Activated naive CD4-positive, alpha-beta T cell treated with anti-CD3 and anti-CD28 coated beads, Interleukin-2, amount 50 U/mL, for 72 hours (primary cell): ENCODE results near the gene OXNAD1. TPM values are rescaled to one million over a fixed set of nuclear protein-coding genes. Genes with fewer than 3 reads are reported as not detected.

Experiments used
- ATAC-seq, 2 donors: fragments of 150-1000 bp; cut with Tn5 transposase; 2 replicates each; pipeline ENCODE4 v1.10.0; 2021; ENCODE audit warnings: mild to moderate bottlenecking in 2 of 2, moderate library complexity in 2 of 2
- DNase-seq, 2 donors: peaks; one replicate each; pipeline ENCODE4 v3.0.0; 2021 to 2022; ENCODE audit warnings: low spot score in 2 of 2
- H3K27ac Mint-ChIP-seq, 2 donors: one replicate each; pipeline ENCODE4 v1.8.0; 2022; ENCODE audit warnings: mild to moderate bottlenecking in 2 of 2, mixed read lengths in 2 of 2
- H3K36me3 Mint-ChIP-seq, 2 donors: one replicate each; pipeline ENCODE4 v1.8.0; 2022; ENCODE audit warnings: mixed read lengths in 2 of 2
- H3K9me3 Mint-ChIP-seq, 2 donors: one replicate each; pipeline ENCODE4 v1.8.0; 2022; ENCODE audit warnings: mixed read lengths in 2 of 2
- total RNA-seq, 2 donors: library from RNA; stranded (reverse); gene quantifications; one replicate each; pipeline ENCODE4 v1.2.3, GENCODE V29; 2022

The OXNAD1 gene
- total RNA-seq, 2 donors from 2014 or later, result 47.7 to 53.9 TPM

DNA sequence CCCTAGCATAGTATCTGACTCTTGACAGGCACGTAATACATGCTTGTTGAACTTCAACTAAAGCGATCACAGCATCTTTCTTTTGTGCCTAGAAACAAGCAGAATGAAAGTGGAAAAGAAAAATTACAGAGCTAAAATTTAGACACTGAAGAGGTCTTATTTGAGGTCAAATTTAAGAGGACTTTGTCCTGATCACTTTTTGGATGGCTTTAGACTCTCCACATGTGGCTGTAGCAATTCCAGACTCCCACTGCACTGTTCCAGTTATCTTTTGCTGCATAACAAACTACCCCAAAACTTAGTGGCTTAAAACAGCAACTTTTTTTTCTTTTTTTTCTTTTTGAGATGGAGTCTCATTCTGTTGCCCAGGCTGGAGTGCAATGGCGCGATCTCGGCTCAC lies 23.8 kb upstream of the OXNAD1 start:
- ATAC-seq, result no peak
- Mint-ChIP-seq H3K27ac (peak overlapping the region in 1 of 2 donors; percentile 15), H3K36me3 (no peaks in the 10 kb centered on the region), H3K9me3 (no peaks in the 10 kb centered on the region)
- no peak for DNase-seq

DNA sequence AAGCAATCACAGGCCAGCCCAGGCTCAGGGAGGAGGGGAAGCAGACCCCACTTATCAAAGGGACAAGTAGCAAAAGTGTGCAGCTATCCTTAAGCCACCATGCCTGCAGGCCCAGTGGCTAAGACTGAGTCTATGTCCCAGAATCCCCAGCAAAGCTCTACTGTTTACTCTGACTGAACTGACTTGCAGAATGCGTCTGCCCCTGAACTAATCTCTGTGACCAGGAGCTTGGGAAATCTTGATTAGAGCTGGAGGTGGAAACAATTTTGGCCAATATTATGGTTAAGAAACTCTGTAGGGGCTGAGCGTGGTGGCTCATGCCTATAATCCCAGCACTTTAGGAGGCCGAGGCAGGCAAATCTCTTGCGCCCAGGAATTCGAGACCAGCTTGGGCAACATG lies 22.8 kb upstream of the OXNAD1 start:
- DNase-seq, result no peak
- Mint-ChIP-seq H3K9me3 (no peaks in the 10 kb centered on the region), H3K27ac (no peak overlapping the region), H3K36me3 (no peaks in the 10 kb centered on the region)
- no peak for ATAC-seq

DNA sequence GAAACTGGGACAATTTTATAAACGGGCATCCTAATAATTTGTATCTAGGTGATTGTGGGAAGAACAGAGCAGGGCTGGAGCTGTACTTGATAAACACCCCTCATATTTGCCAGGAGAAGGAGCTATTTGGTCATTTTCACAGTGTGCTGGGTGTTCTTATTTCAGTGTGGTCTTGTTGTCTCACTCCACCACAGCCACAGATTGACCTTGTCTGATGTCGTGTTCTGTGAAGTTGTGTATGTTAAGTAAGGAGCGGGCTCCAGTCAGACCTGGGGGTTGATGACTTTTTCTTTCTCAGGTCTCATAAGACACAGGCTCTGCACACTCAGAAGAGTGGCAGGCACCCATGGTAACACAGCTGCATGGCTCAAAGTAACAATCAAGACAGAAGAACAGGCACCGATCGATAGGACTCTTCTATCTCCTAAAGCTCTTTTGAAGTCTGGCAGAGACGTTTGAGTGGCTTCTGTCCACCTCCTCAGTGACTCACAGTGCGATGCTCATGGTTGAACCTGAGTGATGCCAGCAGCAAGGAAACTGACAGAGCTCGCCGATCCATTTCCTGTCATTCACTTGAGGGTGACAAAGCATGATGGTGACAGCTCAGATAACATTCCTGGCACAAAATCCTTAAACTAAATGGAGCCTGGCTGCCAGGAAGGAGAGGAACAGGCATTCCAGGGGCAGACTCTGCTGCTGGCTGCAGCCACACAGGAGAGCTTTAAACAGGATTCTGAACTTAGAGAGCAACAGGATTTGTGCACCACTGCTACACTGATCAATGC lies 21.1 kb upstream of the OXNAD1 start:
- DNase-seq (no peak), ATAC-seq (peak; percentile 39 to 67)
- Mint-ChIP-seq H3K36me3 (no peaks in the 10 kb centered on the region), H3K9me3 (no peaks in the 10 kb centered on the region), H3K27ac (peak overlapping the region in 1 of 2 donors; percentile 39)

DNA sequence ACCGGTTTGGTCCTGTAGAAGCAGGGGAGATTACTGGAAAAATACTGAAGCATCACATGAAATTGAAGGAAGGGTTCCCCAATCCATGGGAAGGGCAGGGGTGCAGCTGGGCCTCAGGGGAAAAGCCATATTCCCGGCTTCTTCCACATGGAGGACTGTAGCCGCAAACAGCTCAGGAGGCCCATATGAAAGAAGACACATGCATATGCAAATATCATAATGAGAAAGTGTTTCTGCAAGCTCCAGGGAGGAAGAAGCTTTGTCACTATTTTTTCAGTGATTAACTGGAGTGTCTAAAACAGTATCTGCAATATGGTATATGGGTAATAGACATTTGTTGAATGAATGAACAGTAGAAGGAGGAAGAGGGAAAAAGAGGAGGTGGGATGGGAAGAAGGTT lies 19.4 kb upstream of the OXNAD1 start:
- Mint-ChIP-seq H3K27ac (no peak overlapping the region), H3K36me3 (no peaks in the 10 kb centered on the region), H3K9me3 (no peaks in the 10 kb centered on the region)
- ATAC-seq (no peak), DNase-seq (no peak)

DNA sequence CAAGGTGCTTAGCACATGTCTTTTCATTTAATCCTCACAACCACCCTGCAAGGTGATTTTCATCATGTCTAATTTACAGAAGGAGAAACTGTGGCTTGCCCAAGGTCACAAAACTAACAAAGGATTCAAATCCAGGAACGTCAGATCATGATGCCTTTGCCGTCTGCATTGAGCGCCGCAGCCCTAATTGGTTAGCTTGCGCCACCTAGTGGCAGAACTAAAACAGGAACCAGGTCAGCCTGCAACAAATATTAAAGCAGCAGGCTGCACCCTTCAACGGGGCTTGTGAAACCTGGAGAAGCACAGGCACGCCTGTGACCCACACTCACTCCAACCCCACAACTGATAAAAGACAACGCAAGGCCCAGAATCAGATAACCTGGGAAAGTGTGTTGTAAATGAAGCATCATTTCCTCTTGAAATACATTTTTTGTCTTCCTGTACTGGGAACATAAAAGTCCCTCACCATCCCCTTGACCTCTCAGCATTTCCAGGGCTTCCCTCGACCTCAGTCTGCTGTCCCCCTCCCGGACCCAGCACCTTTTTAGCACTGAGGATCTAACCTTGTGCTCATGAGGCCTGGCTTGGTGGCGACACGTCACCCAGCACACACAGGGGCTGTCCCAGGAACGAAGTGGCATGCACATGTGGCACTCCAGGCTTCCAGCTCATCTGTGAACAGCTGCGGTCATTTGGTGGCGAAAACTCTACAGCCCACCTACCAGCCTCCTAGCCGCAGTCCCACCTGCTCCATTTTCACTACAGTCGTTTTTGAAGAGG lies 17.5 kb upstream of the OXNAD1 start:
- Mint-ChIP-seq H3K27ac (no peak overlapping the region), H3K36me3 (no peaks in the 10 kb centered on the region), H3K9me3 (no peaks in the 10 kb centered on the region)
- ATAC-seq (peak; percentile 79 to 83), DNase-seq (peak; percentile 68 to 87)

DNA sequence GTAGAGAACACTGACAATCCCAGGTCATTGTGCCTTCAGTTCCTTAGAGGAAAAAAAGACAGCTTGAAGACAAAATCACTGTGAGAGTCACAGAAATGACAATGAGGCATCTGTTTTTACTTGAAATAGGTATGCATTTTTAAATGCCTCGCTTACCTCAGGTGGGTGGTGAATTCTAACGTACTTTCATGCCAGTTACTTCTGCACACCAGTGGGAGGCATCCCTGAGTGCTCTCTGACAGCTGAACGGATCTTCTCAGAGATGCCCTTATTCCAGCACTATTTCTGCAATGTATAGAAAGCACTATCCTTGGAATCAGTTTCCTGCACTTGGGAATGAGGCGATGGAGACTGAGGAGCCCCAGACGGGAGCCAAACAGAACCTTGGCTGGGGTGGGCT lies 16.5 kb upstream of the OXNAD1 start:
- ATAC-seq (no peak), DNase-seq (no peak)
- no peaks in the 10 kb centered on the region for H3K9me3 Mint-ChIP-seq
- H3K27ac Mint-ChIP-seq, result no peak overlapping the region
- H3K36me3 Mint-ChIP-seq, result no peaks in the 10 kb centered on the region

DNA sequence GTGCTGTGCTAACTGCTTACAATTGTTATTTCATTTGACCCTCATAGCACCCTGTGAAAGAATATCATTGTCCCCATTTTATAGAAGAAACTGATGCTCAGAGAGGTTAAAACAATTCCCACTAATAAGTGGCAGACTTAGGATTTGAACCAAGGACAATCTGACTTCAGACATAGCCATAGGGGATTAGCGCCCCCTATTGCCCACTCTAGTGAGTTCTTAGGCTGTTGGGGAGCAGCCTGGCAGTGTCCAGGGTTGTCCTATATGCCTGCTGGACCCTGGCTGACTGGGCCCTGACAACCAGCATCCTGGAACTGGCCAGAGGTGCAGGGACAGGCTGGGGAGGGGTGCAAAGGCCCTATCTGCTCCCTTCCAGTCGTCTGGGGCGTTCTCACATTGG lies 15.7 kb upstream of the OXNAD1 start:
- H3K27ac Mint-ChIP-seq, result no peak overlapping the region
- no peaks in the 10 kb centered on the region for H3K36me3 Mint-ChIP-seq
- ATAC-seq (peak in 1 of 2 donors; percentile 46), DNase-seq (peak in 1 of 2 donors; percentile 50)
- no peaks in the 10 kb centered on the region for H3K9me3 Mint-ChIP-seq

DNA sequence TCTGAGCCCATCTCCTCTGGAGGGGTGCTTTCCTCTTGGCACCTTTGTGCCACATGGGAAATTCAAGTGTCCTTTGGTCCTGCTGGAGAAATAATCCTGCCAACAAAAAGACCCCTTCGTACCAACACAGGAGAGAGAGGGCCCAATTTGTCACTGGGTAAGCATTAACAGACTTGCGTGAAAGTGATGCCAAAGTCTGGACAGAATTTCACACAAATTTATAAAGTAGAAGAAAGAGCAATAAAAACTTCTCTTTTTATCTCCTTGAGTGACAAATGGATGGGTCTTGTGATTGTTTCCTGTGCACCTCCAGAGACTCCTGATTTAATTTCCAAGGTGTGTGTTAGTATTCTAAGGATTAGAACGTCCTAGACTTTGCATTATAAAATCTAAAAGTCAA lies 15.1 kb upstream of the OXNAD1 start:
- Mint-ChIP-seq H3K27ac (no peak overlapping the region), H3K36me3 (no peaks in the 10 kb centered on the region), H3K9me3 (no peaks in the 10 kb centered on the region)
- no peak for ATAC-seq
- DNase-seq, result no peak

DNA sequence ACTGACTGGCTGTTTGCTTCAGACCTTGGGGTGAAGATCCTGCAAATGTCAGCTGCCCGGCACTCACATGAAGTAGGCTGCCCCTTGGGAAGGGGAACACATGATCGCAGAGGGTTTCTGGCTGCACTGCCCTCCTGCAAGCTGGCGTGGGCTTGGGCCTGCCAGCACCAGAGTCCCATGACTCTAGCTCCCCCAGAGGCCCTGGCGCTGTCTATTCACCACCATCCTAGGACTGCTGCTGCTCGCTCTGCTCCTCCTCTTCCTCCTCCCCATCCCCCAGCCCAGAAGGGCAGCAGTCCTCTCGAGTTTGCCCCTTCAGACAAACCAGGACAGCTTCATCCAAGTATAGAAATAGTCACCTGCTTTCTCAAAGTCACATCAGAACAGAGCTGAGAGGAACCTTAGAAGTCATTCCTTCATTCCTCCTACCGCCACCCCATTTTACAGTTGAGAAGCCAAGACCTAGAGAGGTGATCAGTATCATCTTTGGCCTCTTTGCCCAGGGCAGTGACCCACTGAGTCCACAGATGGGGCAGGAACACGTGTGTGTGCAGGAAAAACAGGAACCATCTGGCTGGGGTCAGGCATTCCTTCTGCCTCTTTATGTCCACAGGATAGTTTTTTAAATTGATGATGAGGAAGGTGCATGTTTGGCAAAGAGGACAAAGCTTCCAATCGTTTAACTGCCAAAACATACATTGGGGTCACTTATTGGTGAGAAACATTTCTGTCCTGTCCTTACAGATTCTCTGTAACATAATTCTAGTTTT lies 13.5 kb upstream of the OXNAD1 start:
- no peaks in the 10 kb centered on the region for H3K9me3 Mint-ChIP-seq
- no peak overlapping the region for H3K27ac Mint-ChIP-seq
- ATAC-seq (no peak), DNase-seq (no peak)
- no peaks in the 10 kb centered on the region for H3K36me3 Mint-ChIP-seq

DNA sequence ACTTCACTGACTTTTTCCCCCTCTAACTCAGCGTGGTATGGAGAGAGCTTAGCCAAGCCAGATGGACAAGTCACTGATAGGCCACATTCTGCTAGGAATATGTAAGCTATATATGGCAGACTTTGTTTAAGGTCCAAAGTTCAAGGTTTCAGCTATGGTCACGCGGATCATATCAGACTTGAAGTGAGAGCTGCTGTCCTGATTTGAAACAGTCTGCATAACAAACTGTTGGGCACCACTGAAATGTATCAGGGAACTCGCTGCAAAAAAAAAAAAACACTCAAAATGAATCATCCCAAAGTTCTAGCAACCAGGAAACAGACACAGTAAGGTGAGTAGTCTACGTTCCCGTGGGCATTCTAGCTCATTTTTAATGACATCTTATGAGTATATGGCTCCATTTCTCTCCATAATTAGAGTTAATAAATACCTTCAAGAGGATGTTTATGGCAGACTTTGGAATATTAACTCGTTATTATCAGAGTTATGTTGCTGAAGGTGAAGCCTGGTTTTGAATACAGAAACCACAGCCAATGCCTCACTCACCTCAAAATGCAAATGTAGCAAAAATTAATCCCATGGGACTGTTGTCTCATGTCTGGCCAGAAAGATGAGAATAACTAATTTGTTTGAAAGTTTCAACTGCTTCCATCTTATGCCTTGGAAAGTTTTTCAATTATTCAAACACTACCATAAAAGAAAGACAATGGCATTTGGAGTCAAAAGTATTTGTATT lies 12.6 kb upstream of the OXNAD1 start:
- no peaks in the 10 kb centered on the region for H3K36me3 Mint-ChIP-seq
- H3K27ac Mint-ChIP-seq, result no peak overlapping the region
- ATAC-seq (no peak), DNase-seq (no peak)
- no peaks in the 10 kb centered on the region for H3K9me3 Mint-ChIP-seq

DNA sequence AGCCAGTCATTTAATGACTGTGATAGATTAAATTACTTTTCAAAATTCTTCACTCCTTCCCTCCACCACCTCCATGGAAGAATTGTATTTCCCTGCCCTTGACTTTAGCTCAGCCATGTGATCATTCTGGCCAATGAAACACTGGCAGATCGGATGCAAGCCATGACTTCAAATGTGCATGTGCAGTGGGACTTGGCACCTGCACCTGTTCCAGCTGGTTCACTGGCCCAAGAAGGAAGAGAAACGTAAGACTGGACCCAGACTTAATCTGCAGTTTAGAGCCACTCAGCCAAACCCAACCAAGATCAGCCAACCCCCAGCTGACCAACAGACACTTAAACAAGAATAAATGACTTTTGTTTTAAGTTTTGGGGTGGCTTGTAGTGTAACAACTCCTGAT lies 12.0 kb upstream of the OXNAD1 start:
- no peaks in the 10 kb centered on the region for H3K9me3 Mint-ChIP-seq
- H3K36me3 Mint-ChIP-seq, result no peaks in the 10 kb centered on the region
- DNase-seq (no peak), ATAC-seq (no peak)
- H3K27ac Mint-ChIP-seq, result no peak overlapping the region

DNA sequence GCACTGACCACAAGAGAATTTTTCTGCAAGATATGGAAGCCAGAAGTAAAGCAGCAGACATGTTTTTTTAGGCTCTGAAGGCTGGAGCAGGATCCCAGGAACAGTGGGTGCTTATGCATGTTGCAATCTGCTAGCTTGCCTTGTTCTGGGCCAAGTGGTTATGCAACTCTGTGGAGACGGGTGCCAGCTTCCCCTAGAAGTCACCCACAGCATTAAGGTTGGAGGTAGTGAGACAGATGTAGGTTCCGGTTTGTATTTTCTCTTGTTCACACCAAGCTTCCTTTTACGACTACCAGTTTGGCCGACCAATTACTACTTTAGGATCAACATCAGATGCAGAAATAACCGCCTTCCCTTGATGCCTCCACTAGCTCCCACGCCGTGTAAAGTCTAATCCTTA lies 11.4 kb upstream of the OXNAD1 start:
- Mint-ChIP-seq H3K27ac (no peak overlapping the region), H3K9me3 (no peaks in the 10 kb centered on the region), H3K36me3 (no peaks in the 10 kb centered on the region)
- no peak for ATAC-seq
- DNase-seq, result no peak

DNA sequence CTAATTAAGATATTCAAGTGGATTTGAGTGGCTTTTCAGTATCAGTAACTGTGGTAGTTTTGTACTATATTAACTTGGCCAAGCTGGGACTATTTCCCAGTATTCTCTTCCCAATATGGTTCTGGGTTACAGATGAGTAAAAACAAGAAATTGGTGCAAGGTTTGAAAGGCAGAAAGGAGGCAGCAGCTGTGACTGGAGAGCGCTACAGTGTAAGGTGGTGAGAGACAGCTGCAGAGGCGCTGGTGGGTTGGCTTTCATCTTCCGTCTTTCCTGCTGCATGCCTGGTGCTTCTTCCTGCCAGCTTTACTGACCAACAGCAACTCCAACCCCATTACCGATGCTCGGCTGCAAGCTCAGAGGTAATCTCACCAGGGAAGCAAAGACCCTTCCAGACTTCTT lies 10.1 kb upstream of the OXNAD1 start:
- no peaks in the 10 kb centered on the region for H3K9me3 Mint-ChIP-seq
- H3K27ac Mint-ChIP-seq, result peak overlapping the region in 1 of 2 donors; percentile 74
- no peaks in the 10 kb centered on the region for H3K36me3 Mint-ChIP-seq
- no peak for DNase-seq
- ATAC-seq, result peak; percentile 57 to 68

DNA sequence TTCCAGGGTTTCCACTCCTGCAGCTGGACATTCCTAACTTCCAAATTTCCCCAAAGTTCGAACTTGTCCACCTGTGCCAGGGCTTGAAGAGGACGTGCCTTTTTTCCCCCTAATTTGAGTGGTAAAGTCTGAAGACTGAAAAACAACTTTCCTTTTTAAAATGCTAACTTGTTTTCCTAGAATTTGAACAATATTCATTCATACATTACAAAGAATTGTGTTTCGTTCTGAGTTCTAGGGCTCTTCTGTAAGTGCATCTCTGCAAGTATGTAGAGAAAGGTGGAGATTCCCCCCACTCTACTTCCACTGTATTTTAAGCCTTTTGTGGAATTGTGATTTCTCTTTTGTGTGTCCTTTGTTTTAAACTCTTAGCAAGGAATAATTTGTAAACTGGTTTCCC lies 9.7 kb upstream of the OXNAD1 start:
- Mint-ChIP-seq H3K9me3 (no peaks in the 10 kb centered on the region), H3K27ac (peak overlapping the region in 1 of 2 donors; percentile 74)
- no peak for ATAC-seq

DNA sequence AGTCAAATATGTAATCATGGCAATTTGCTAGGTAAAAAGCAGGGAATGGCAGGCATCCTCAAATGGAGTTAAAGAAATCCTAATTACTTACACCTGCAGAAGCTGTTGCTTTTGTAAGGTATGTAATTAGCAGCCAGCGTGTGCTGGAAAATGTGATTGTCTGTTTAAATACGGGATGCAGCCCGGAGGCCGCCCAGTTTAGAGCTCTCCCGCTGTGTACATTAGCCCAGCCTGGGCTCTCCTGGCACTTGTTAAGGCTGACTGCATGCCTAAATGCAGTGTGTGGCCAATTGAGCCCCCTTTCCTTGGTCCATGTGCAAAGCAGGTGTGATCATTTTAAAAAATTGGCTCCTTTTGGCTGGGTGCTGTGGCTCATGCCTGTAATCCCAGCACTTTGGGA lies 9.3 kb upstream of the OXNAD1 start:
- DNase-seq, result no peak

More for the DNA sequence above, 9.7 kb upstream of the OXNAD1 start:
- H3K36me3 Mint-ChIP-seq, result no peaks in the 10 kb centered on the region
- no peak for DNase-seq

DNA sequence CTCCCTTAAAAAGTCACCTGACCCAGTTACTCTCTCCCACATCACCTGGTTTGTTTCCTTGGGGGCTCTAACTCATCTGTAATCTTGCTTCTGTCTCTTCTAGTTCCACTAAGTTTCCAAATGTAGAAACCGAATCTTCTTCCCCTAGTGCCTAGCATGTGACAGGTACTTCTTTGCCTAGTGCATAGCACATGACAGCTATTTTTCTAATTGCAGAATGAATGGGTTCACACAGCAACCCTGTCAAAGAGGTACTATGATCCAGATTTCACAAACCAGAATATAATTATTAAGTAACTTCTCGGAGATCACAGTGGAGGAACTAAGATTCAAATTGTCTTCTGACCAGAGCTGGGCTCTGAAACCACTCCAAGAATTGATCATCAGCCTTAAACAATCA lies 7.7 kb upstream of the OXNAD1 start:
- Mint-ChIP-seq H3K36me3 (no peaks in the 10 kb centered on the region), H3K9me3 (no peaks in the 10 kb centered on the region), H3K27ac (no peak overlapping the region)
- DNase-seq (no peak), ATAC-seq (no peak)

More for the DNA sequence above, 9.3 kb upstream of the OXNAD1 start:
- Mint-ChIP-seq H3K36me3 (no peaks in the 10 kb centered on the region), H3K9me3 (no peaks in the 10 kb centered on the region), H3K27ac (no peak overlapping the region)
- no peak for ATAC-seq

DNA sequence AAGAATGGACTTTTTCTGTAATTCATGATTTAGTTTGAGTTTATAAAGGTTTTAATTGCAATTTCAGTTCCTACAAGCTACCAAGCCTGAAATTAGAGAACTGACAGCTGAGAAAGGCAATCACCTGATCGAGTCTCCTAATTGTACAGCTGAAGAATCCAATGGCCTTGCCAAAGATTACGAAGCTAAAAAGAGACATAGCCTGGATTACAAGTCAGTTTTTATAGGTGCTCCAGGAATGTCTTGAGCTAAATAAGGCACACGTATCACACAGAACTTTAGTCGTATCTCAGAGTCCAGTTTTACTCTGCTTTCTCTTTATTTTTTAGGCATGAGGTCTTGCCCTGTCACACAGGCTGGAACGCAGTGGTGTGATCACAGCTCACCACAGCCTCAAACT lies 6.8 kb upstream of the OXNAD1 start:
- no peak for DNase-seq
- no peak for ATAC-seq
- Mint-ChIP-seq H3K27ac (no peak overlapping the region), H3K9me3 (no peaks in the 10 kb centered on the region), H3K36me3 (no peaks in the 10 kb centered on the region)
